Activated CD8-positive, alpha-beta memory T cell treated with anti-CD3 and anti-CD28 coated beads, Interleukin-2, amount 10 ng/mL, durations not matched to agents 7 days and 5 days (primary cell): ENCODE data around the gene TRPV6. TPM values are rescaled to one million over a fixed set of nuclear protein-coding genes. Genes with fewer than 3 reads are reported as not detected.

Source experiments
- ATAC-seq: fragments of 150-1000 bp; cut with Tn5 transposase; one replicate; pipeline ENCODE4 v1.10.0; 2021; ENCODE audit warnings: moderate library complexity
- CTCF ChIA-PET: fragments of 350-600 bp; sonication (Branson Sonifier 250); formaldehyde crosslinking; loops from one replicate; lab custom pipeline; 2021; ENCODE audit warnings: antibody characterized with exemption; lab: Charles Lee
- DNase-seq: peaks from one replicate; pipeline ENCODE4 v3.0.0-alpha.2; 2020
- H3K27ac Mint-ChIP-seq: one replicate; pipeline ENCODE4 v1.8.0; 2021; ENCODE audit warnings: mild to moderate bottlenecking, mixed read lengths
- H3K27me3 Mint-ChIP-seq: one replicate; pipeline ENCODE4 v1.8.0; 2021; ENCODE audit warnings: mixed read lengths
- H3K36me3 Mint-ChIP-seq: one replicate; pipeline ENCODE4 v1.8.0; 2021; ENCODE audit warnings: mild to moderate bottlenecking, mixed read lengths
- H3K4me1 Mint-ChIP-seq: one replicate; pipeline ENCODE4 v1.8.0; 2021; ENCODE audit warnings: mixed read lengths
- H3K4me3 Mint-ChIP-seq: one replicate; pipeline ENCODE4 v1.8.0; 2021; ENCODE audit warnings: mild to moderate bottlenecking, moderate library complexity, mixed read lengths
- H3K9me3 Mint-ChIP-seq: one replicate; pipeline ENCODE4 v1.8.0; 2022; ENCODE audit warnings: low read depth, mixed read lengths
- total RNA-seq, 2 experiments: library from RNA; stranded (reverse); gene quantifications; one replicate each; pipeline ENCODE4 v1.2.3, GENCODE V29; 2021

Gene TRPV6
- total RNA-seq, 2 experiments from 2014 or later: not detected

GRCh38 chr7:142835487-142835886 is 50.1 kb downstream of the TRPV6 start:
- CTCF ChIA-PET: interaction anchor here (0.8 to 2.0 kb wide), 7 partner anchors 17 to 380 kb away, joined by 3 to 8 read pairs (median 4); no protein-coding TSS in a partner anchor
- peaks cover 19% of the 10 kb centered on the region for H3K4me1 Mint-ChIP-seq
- DNase-seq (no peak), ATAC-seq (no peak)
- H3K27ac Mint-ChIP-seq: no peak overlapping the region
- no peaks in the 10 kb centered on the region for H3K36me3 Mint-ChIP-seq
- no peaks in the 10 kb centered on the region for H3K9me3 Mint-ChIP-seq
- H3K4me3 Mint-ChIP-seq: no peak overlapping the region
- peaks cover 3% of the 10 kb centered on the region for H3K27me3 Mint-ChIP-seq

- peaks cover 4% of the 10 kb centered on the region for H3K27me3 Mint-ChIP-seq
- CTCF ChIA-PET: no interaction called here
- no peaks in the 10 kb centered on the region for H3K36me3 Mint-ChIP-seq
- no peak overlapping the region for H3K27ac Mint-ChIP-seq
- H3K9me3 Mint-ChIP-seq: no peaks in the 10 kb centered on the region
- ATAC-seq (no peak), DNase-seq (no peak)
- H3K4me1 Mint-ChIP-seq: peaks cover 19% of the 10 kb centered on the region
- no peak overlapping the region for H3K4me3 Mint-ChIP-seq
These were observed 52.1 kb downstream of the TRPV6 start for GRCh38 chr7:142833174-142834048.

- Mint-ChIP-seq H3K4me3 (no peak overlapping the region), H3K36me3 (no peaks in the 10 kb centered on the region), H3K27ac (no peak overlapping the region), H3K27me3 (peaks cover 8% of the 10 kb centered on the region), H3K9me3 (no peaks in the 10 kb centered on the region), H3K4me1 (peaks cover 19% of the 10 kb centered on the region)
- DNase-seq (no peak), ATAC-seq (no peak)
- CTCF ChIA-PET: interaction anchor here (0.6 to 0.9 kb wide), 4 partner anchors 19 to 22 kb away, joined by 3 read pairs; no protein-coding TSS in a partner anchor
These were observed 53.1 kb downstream of the TRPV6 start for GRCh38 chr7:142832417-142832816.

- Mint-ChIP-seq H3K4me1 (peaks cover 14% of the 10 kb centered on the region), H3K4me3 (no peak overlapping the region), H3K9me3 (peaks cover 5% of the 10 kb centered on the region), H3K27me3 (peaks cover 31% of the 10 kb centered on the region), H3K36me3 (peaks cover 5% of the 10 kb centered on the region), H3K27ac (no peak overlapping the region)
- ATAC-seq (no peak), DNase-seq (no peak)
- CTCF ChIA-PET: interaction anchor here (0.7 to 1.1 kb wide), 4 partner anchors 26 to 387 kb away, joined by 3 read pairs; no protein-coding TSS in a partner anchor
These were observed 57.5 kb downstream of the TRPV6 start for GRCh38 chr7:142827951-142828500.

- CTCF ChIA-PET: no interaction called here
- no peak for DNase-seq
- Mint-ChIP-seq H3K4me1 (peaks cover 8% of the 10 kb centered on the region), H3K36me3 (peaks cover 5% of the 10 kb centered on the region), H3K27me3 (peaks cover 56% of the 10 kb centered on the region), H3K4me3 (no peak overlapping the region), H3K9me3 (peaks cover 5% of the 10 kb centered on the region), H3K27ac (no peak overlapping the region)
- no peak for ATAC-seq
These were observed 62.8 kb downstream of the TRPV6 start for GRCh38 chr7:142822714-142823113.

Other genes with a start within 250 kb of the TRPV6 start
- not detected for gene PRSS1, start 136.3 kb downstream of the TRPV6 start, total RNA-seq
- not detected for gene PRSS2, start 114.8 kb downstream of the TRPV6 start, total RNA-seq
- 1 to 10 TPM; 5.1 to 7.5 TPM for gene EPHB6, start 30.7 kb downstream of the TRPV6 start, total RNA-seq
- gene TRPV5, start 48.0 kb upstream of the TRPV6 start, total RNA-seq: not detected
- not detected for gene LLCFC1, start 53.7 kb upstream of the TRPV6 start, total RNA-seq
- gene KEL, start 76.6 kb upstream of the TRPV6 start, total RNA-seq: under 1 TPM; 0.16 to 0.70 TPM
- not detected for gene OR9A2, start 141.4 kb upstream of the TRPV6 start, total RNA-seq
- not detected for gene OR6V1, start 166.6 kb upstream of the TRPV6 start, total RNA-seq
- not detected for gene PIP, start 246.3 kb upstream of the TRPV6 start, total RNA-seq